Vagina (tissue), 2 donors: ENCODE measurements around the gene SLC7A6.

Experiments used
- POLR2AphosphoS5 ChIP-seq, 2 donors: sonication (generic); formaldehyde crosslinking; IDR thresholded peaks; one replicate each; pipeline ENCODE4 v1.9.0; 2017; ENCODE audit warnings: antibody characterized with exemption in 2 of 2, mild to moderate bottlenecking in 2 of 2, low read depth in 1 of 2; ENCODE audit not compliant: insufficient read depth in 1 of 2
- TF ChIP-seq, protein P1 (sequence below), 3 experiments: fragments of 450-650 bp in 2 of 3; fragments of 200-600 bp in 1 of 3; sonication (generic) in 1 of 3; IDR thresholded peaks; one replicate each; pipeline ENCODE4 v1.5.1; 2017 to 2019; ENCODE audit warnings: antibody characterized with exemption in 3 of 3, mild to moderate bottlenecking in 2 of 3, moderate library complexity in 2 of 3

DNA sequence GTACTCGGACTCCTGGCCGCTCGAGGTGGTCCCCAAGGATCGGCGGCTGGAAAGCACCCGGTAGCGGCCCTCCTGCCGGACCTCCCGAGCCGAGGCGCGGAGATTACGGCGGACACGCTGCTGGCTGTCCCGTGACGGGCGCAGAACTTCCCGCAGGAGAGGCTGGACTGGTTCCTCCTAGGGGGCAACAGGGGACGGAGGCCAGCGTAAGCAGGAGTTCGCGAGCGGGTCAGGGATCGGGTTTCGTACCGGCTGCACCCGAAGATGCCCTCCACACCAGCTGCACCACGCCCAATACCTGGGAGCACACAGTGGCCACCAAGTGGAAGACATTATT, 46.1 kb downstream of the SLC7A6 start:
- no peak for TF ChIP-seq POLR2AphosphoS5 (IDR thresholded peaks at IDR 0.05; ENCODE audit: insufficient read depth in 1 of 2, low read depth in 1 of 2)
- TF ChIP-seq, protein P1, sequence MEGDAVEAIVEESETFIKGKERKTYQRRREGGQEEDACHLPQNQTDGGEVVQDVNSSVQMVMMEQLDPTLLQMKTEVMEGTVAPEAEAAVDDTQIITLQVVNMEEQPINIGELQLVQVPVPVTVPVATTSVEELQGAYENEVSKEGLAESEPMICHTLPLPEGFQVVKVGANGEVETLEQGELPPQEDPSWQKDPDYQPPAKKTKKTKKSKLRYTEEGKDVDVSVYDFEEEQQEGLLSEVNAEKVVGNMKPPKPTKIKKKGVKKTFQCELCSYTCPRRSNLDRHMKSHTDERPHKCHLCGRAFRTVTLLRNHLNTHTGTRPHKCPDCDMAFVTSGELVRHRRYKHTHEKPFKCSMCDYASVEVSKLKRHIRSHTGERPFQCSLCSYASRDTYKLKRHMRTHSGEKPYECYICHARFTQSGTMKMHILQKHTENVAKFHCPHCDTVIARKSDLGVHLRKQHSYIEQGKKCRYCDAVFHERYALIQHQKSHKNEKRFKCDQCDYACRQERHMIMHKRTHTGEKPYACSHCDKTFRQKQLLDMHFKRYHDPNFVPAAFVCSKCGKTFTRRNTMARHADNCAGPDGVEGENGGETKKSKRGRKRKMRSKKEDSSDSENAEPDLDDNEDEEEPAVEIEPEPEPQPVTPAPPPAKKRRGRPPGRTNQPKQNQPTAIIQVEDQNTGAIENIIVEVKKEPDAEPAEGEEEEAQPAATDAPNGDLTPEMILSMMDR (IDR thresholded peaks at IDR 0.05), result no peak
